Activated CD4-positive, alpha-beta T cell treated with anti-CD3 and anti-CD28 coated beads for 24 hours (primary cell): Measurements from ENCODE around the gene ABCC5.
"Not testable (repeated sequence)": the region's sequence is repeated elsewhere in the genome, so short reads cannot be mapped to it uniquely, and the experiment has no call there.

Experiments used
- DNase-seq, 2 donors: peaks; one replicate each; pipeline ENCODE4 v3.0.0-alpha.2; 2020; ENCODE audit warnings: low read depth in 2 of 2

The ABCC5 gene

GRCh38 chr3:183892610-183893214 is 125.0 kb downstream of the ABCC5 start:
- no peak for DNase-seq

- DNase-seq: no peak
These were observed 131.9 kb downstream of the ABCC5 start for GRCh38 chr3:183885766-183886165.

GRCh38 chr3:183884427-183885296 is 133.0 kb downstream of the ABCC5 start, which contains the start of gene PARL:
Gene PARL (minus strand): TSS chr3:183884880. CDS start chr3:183884846, 34 bp downstream.
- peak; percentile 98 for DNase-seq

DNA sequence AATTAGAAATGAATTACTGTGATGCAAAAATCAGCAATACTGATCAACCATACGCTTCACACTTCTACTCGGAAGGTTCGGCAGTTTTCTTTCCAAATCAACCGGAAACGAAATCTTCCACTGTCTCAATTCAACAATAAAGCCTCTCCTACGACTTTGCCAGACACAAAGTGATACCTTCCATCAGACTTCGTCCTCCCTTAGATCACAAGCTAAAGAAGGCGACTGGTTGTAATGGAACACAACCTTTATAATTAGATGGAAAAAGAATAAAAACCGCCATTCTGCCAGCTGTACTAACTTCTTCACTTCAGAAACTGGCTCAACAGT is 133.6 kb downstream of the ABCC5 start:
- no peak for DNase-seq

DNA sequence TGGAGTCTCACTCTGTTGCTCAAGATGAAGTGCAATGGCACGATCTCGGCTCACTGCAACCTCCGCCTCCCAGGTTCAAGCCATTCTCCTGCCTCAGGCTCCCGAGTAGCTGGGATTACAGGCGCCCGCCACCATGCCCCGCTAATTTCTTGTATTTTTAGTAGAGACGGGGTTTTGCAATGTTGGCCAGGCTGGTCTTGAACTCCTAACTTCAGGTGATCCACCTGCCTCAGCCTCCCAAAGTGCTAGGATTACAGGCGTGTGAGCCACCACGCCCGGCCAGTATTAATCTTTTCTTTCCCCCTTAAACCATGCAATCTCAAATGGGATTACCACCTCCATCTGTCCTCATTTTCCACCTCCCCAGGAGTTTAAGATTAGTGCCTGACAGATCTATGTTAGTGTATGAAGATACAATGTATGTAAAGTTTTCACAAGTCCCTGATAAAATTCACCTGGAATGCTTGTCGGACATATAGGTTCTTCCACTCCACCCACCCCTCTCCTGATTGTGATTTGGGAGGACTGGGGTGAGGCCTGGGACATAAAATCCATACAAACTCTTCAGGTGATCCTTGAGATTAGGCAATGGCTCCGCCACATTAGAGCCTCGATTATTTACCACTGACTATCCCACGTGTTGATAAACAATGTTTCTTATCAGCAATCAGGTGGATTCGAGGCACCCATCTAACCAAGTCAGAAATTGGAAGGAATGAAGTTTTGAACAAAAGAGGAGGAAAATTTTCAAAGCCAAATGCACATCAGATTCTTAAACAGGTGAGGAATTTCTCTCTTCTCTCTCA is 134.2 kb downstream of the ABCC5 start:
- no peak for DNase-seq

DNA sequence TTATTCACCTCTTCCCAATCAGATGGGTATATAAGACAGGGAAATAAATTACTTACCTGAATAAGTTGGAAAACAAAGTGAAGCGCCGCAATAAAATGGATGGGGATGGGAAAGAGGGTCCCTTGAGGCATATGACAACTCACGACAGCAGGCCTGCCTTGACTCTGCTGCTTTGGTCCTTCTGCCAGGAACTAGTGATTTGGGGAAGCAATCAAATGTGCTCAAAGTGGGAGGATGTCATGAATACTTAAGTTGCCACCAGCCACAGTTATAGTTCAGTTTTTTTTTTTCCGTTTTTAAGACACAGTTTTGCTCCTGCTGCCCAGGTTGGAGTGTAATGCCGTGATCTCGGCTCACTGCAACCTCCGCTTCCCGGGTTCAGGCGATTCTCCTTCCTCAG is 137.6 kb downstream of the ABCC5 start:
- DNase-seq: no peak

DNA sequence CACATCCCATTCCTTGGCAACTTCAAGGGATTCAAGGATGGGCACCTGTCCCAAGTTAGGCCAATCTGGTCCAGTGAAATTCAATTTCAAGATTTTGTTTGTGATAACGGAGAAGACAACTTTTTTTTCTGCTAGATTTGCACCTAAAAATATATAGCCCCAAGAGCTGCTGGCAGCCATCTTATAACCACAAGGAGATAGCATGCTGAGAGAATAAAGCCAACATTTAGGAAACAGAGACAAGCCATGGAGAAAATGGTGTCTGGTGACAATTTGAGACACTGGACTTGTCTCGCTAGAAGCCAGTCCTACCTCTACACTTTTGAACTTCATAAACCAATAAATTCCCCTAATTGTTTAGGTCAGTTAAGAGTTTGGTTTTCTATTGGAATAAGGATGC is 138.4 kb downstream of the ABCC5 start:
- DNase-seq: no peak

- DNase-seq: no peak
These were observed 139.6 kb downstream of the ABCC5 start for GRCh38 chr3:183878071-183878470.

GRCh38 chr3:183877227-183877626 is 140.5 kb downstream of the ABCC5 start:
- not testable (repeated sequence) for DNase-seq

DNA sequence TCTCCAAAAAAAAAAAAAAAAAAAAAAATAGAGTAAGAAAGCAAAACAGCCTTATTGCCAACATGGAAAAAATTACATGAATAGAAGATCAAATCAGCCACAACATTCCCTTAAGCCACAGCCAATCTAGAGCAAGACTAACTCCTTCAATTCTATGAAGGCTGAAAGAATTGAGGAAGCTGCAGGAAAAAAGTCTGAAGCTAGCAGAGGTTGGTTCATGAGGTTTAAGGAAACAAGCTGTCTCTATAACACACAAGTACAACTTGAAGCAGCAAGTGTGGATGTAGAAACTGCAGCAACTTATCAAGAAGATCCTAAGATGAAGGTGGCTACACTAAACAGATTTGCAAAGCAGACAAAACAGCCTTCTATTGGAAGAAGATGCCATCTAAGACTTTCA is 142.3 kb downstream of the ABCC5 start:
- DNase-seq: no peak

- no peak for DNase-seq
These were observed 143.8 kb downstream of the ABCC5 start for GRCh38 chr3:183873914-183874313.

DNA sequence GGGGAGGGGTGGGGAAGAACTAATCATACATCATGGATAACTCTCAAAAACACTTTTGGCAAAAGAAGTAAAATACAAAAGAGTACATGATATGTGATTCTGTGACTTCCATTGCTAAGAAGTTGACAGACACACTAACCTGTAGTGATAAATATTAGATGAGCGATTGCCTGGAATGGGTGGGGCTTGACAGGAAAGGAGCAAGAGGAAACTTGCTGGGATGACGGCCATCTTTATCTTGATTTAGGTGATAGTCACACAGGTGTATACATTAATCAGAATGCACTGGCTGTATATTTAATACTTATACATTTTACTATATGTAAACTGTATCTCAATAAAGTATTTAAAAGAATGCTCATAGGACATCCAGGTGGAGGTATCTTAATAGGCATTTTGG is 146.1 kb downstream of the ABCC5 start:
- DNase-seq: no peak

GRCh38 chr3:183870563-183870962 is 147.1 kb downstream of the ABCC5 start:
- DNase-seq: no peak
